GM23338 (cell line): ENCODE results near the gene MEI4. TPM values are rescaled to one million over a fixed set of nuclear protein-coding genes. Genes with fewer than 3 reads are reported as not detected.

Experiments used
- ATAC-seq: fragments of 200-7000 bp; cut with Tn5 transposase; 3 replicates; pipeline ENCODE4 v1.9.1; 2020
- DNase-seq: peaks from one replicate; pipeline ENCODE4 v3.0.0-alpha.2; 2015; ENCODE audit warnings: low spot score
- H2AFZ ChIP-seq: fragments of 200-600 bp; sonication (generic); 2 replicates; pipeline ENCODE4 v1.8.0; 2016; ENCODE audit warnings: antibody characterized with exemption, mild to moderate bottlenecking, moderate library complexity
- H3F3A ChIP-seq: fragments of 200-600 bp; sonication (generic); replicated peaks from 2 replicates; pipeline ENCODE4 v1.8.0; 2017; ENCODE audit warnings: antibody characterized with exemption, mixed run types, low read depth
- H3K27ac ChIP-seq: fragments of 200-600 bp; sonication (generic); 2 replicates; pipeline ENCODE4 v1.6.1; 2016; ENCODE audit warnings: low read depth
- H3K27me3 ChIP-seq: fragments of 200-600 bp; sonication (generic); 2 replicates; pipeline ENCODE4 v1.8.0; 2016; ENCODE audit warnings: mild to moderate bottlenecking, mixed run types, moderate library complexity; ENCODE audit not compliant: insufficient read depth
- H3K36me3 ChIP-seq: fragments of 200-600 bp; sonication (generic); 2 replicates; pipeline ENCODE4 v1.8.0; 2016; ENCODE audit warnings: mild to moderate bottlenecking; ENCODE audit not compliant: insufficient read depth
- H3K4me1 ChIP-seq: fragments of 200-600 bp; sonication (generic); 2 replicates; pipeline ENCODE4 v1.8.0; 2016; ENCODE audit warnings: mild to moderate bottlenecking, moderate library complexity; ENCODE audit not compliant: insufficient read depth
- H3K4me2 ChIP-seq: fragments of 200-600 bp; sonication (generic); 2 replicates; pipeline ENCODE4 v1.7.1; 2017; ENCODE audit warnings: mixed run types
- H3K4me3 ChIP-seq: fragments of 200-600 bp; sonication (generic); 2 replicates; pipeline ENCODE4 v1.6.1; 2016; ENCODE audit warnings: mixed run types
- H3K79me2 ChIP-seq: fragments of 200-600 bp; sonication (generic); replicated peaks from 2 replicates; pipeline ENCODE4 v1.8.0; 2017; ENCODE audit warnings: mild to moderate bottlenecking; ENCODE audit not compliant: insufficient read depth
- H3K9me2 ChIP-seq: fragments of 200-600 bp; sonication (generic); 2 replicates; pipeline ENCODE4 v1.8.0; 2017; ENCODE audit not compliant: insufficient read depth
- H4K20me1 ChIP-seq: fragments of 200-600 bp; sonication (generic); replicated peaks from 2 replicates; pipeline ENCODE4 v1.8.0; 2017; ENCODE audit warnings: mild to moderate bottlenecking; ENCODE audit not compliant: insufficient read depth
- H3K27ac Mint-ChIP-seq: 2 replicates; pipeline ENCODE4 v1.8.0; 2020; ENCODE audit warnings: inconsistent platforms, mild to moderate bottlenecking, moderate library complexity, mixed read lengths
- H3K27me3 Mint-ChIP-seq: 3 replicates; pipeline ENCODE4 v1.8.0; 2022; ENCODE audit warnings: low read depth, mild to moderate bottlenecking, moderate library complexity, mixed read lengths, inconsistent platforms; ENCODE audit not compliant: insufficient read depth, poor library complexity
- H3K36me3 Mint-ChIP-seq: 3 replicates; pipeline ENCODE4 v1.8.0; 2021; ENCODE audit warnings: low read depth, mild to moderate bottlenecking, inconsistent platforms, moderate library complexity, mixed read lengths
- H3K4me1 Mint-ChIP-seq: 3 replicates; pipeline ENCODE4 v1.8.0; 2020; ENCODE audit warnings: mild to moderate bottlenecking, inconsistent platforms, mixed read lengths
- H3K4me3 Mint-ChIP-seq: 3 replicates; pipeline ENCODE4 v1.8.0; 2021; ENCODE audit warnings: moderate library complexity, mild to moderate bottlenecking, inconsistent platforms, mixed read lengths
- H3K9me3 Mint-ChIP-seq: 3 replicates; pipeline ENCODE4 v1.8.0; 2020; ENCODE audit warnings: moderate library complexity, mild to moderate bottlenecking, inconsistent platforms, mixed read lengths
- CREB1 ChIP-seq: fragments of 250-450 bp; sonication (Bioruptor Pico); IDR thresholded peaks from 2 replicates; pipeline ENCODE4 v1.5.0; 2020; ENCODE audit warnings: low read depth, mild to moderate bottlenecking, moderate library complexity
- CTCF ChIP-seq, 2 experiments: fragments of 200-600 bp in 1 of 2; sonication (generic) in 1 of 2; conservative IDR thresholded peaks; 2 replicates each; pipeline versions ENCODE4 v1.5.1 to v1.6.1; 2016 to 2017; ENCODE audit warnings: antibody characterized with exemption in 2 of 2, low read depth in 2 of 2, mild to moderate bottlenecking in 2 of 2, moderate library complexity in 1 of 2
- EZH2 ChIP-seq: fragments of 200-600 bp; sonication (generic); IDR thresholded peaks from one replicate; pipeline ENCODE4 v1.8.0; 2017; ENCODE audit warnings: antibody characterized with exemption, mild to moderate bottlenecking, low read depth; ENCODE audit not compliant: unreplicated experiment
- EZH2phosphoT487 ChIP-seq: fragments of 200-600 bp; sonication (generic); IDR thresholded peaks from one replicate; pipeline ENCODE4 v1.8.1; 2018; ENCODE audit warnings: antibody characterized with exemption; ENCODE audit not compliant: unreplicated experiment
- JUNB ChIP-seq: IDR thresholded peaks from one replicate; pipeline ENCODE4 v1.6.1; 2016; ENCODE audit warnings: antibody characterized with exemption; ENCODE audit not compliant: unreplicated experiment
- NANOG ChIP-seq: IDR thresholded peaks from 2 replicates; pipeline ENCODE4 v1.6.1; 2016; ENCODE audit warnings: antibody characterized with exemption, borderline replicate concordance
- POLR2AphosphoS5 ChIP-seq: IDR thresholded peaks from 2 replicates; pipeline ENCODE4 v1.6.1; 2016; ENCODE audit warnings: antibody characterized with exemption, low read depth
- STAT1 ChIP-seq: IDR thresholded peaks from one replicate; pipeline ENCODE4 v1.6.1; 2016; ENCODE audit warnings: antibody characterized with exemption; ENCODE audit not compliant: unreplicated experiment
- ZNF114 ChIP-seq: fragments of 250-450 bp; sonication (Bioruptor Pico); IDR thresholded peaks from 2 replicates; pipeline ENCODE4 v1.5.0; 2020; ENCODE audit warnings: mild to moderate bottlenecking, moderate library complexity
- ZNF331 ChIP-seq: fragments of 250-450 bp; sonication (Bioruptor Pico); IDR thresholded peaks from 2 replicates; pipeline ENCODE4 v1.5.0; 2020; ENCODE audit warnings: low read depth, mild to moderate bottlenecking, moderate library complexity
- ZNF462 ChIP-seq: fragments of 250-450 bp; sonication (Bioruptor Pico); IDR thresholded peaks from 2 replicates; pipeline ENCODE4 v1.5.0; 2020; ENCODE audit warnings: mild to moderate bottlenecking, moderate library complexity
- polyA plus RNA-seq: library from polyadenylated mRNA; unstranded; fragments of >200 nt; fragmentation: Nextera tagmentation; extraction: Ambion mirVana; gene quantifications from 2 replicates; pipeline ENCODE4 v1.2.1, GENCODE V29; 2016
- total RNA-seq: library from RNA; depleted of rRNA; stranded (reverse); fragments of >200 nt; shearing (Covaris generic); gene quantifications from 2 replicates; pipeline ENCODE4 v1.2.3, GENCODE V29; 2014

The MEI4 gene
- total and polyA plus RNA-seq, 2 experiments from 2014 or later = 0.23 to 0.63 TPM

GRCh38 chr6:77763124-77763523, 110.3 kb downstream of the MEI4 start:
- Mint-ChIP-seq H3K4me3 (no peak overlapping the region), H3K4me1 (no peaks in the 10 kb centered on the region), H3K27me3 (no peaks in the 10 kb centered on the region), H3K27ac (no peak overlapping the region), H3K36me3 (no peaks in the 10 kb centered on the region), H3K9me3 (no peaks in the 10 kb centered on the region)
- no peaks in the 10 kb centered on the region for H3K9me2 ChIP-seq
- H3K4me1 ChIP-seq = no peaks in the 10 kb centered on the region
- no peaks in the 10 kb centered on the region for H4K20me1 ChIP-seq
- no peak overlapping the region for H3K27ac ChIP-seq
- no peaks in the 10 kb centered on the region for H3K79me2 ChIP-seq
- H2AFZ ChIP-seq = no peak overlapping the region
- H3K4me3 ChIP-seq = no peak overlapping the region
- H3K4me2 ChIP-seq = no peak overlapping the region
- H3K27me3 ChIP-seq = no peaks in the 10 kb centered on the region
- no peak for ATAC-seq
- DNase-seq = no peak
- no peaks in the 10 kb centered on the region for H3F3A ChIP-seq
- TF ChIP-seq ZNF462 (CRISPR knock-in tag) (no peak), JUNB (no peak), EZH2 (no peak), STAT1 (no peak), CREB1 (CRISPR knock-in tag) (no peak), EZH2phosphoT487 (no peak), POLR2AphosphoS5 (no peak), ZNF114 (no peak), ZNF331 (CRISPR knock-in tag) (no peak), NANOG (no peak), CTCF (conservative IDR thresholded peaks at IDR 0.05; ENCODE audit: low read depth in 2 of 2) (no peak)
- H3K36me3 ChIP-seq = no peaks in the 10 kb centered on the region
